Hematopoietic multipotent progenitor cell treated with erythropoietin and hydrocortisone succinate and interleukin-3 and kit ligand, for 17 days (in vitro differentiated cells): ENCODE data around the gene VAV2.
"Not testable (repeated sequence)": the region's sequence is repeated elsewhere in the genome, so short reads cannot be mapped to it uniquely, and the experiment has no call there.

Experiments used
- DNase-seq: peaks from one replicate; pipeline ENCODE4 v3.0.0-alpha.2; 2015; ENCODE audit warnings: low spot score

The VAV2 gene

GRCh38 chr9:133937120-133937519 lies 55.0 kb downstream of the VAV2 start:
- no peak for DNase-seq

- DNase-seq: no peak
These were observed 56.7 kb downstream of the VAV2 start for GRCh38 chr9:133935328-133936005.

- no peak for DNase-seq
These were observed 57.5 kb downstream of the VAV2 start for GRCh38 chr9:133934482-133935232.

GRCh38 chr9:133933426-133934026 lies 58.6 kb downstream of the VAV2 start:
- DNase-seq: no peak

GRCh38 chr9:133932633-133933032 lies 59.5 kb downstream of the VAV2 start:
- no peak for DNase-seq

GRCh38 chr9:133932181-133932580 lies 59.9 kb downstream of the VAV2 start:
- DNase-seq: no peak

GRCh38 chr9:133930682-133931485 lies 61.2 kb downstream of the VAV2 start:
- DNase-seq: no peak

- DNase-seq: no peak
These were observed 62.0 kb downstream of the VAV2 start for GRCh38 chr9:133930046-133930681.

- no peak for DNase-seq
These were observed 62.5 kb downstream of the VAV2 start for GRCh38 chr9:133929599-133929998.

GRCh38 chr9:133928248-133928764 lies 63.8 kb downstream of the VAV2 start:
- DNase-seq: no peak

GRCh38 chr9:133927041-133927440 lies 65.1 kb downstream of the VAV2 start:
- no peak for DNase-seq

GRCh38 chr9:133926165-133926856 lies 65.8 kb downstream of the VAV2 start:
- no peak for DNase-seq

- DNase-seq: no peak
These were observed 67.7 kb downstream of the VAV2 start for GRCh38 chr9:133924453-133924852.

GRCh38 chr9:133923608-133924007 lies 68.5 kb downstream of the VAV2 start:
- not testable (repeated sequence) for DNase-seq

GRCh38 chr9:133921866-133922265 lies 70.3 kb downstream of the VAV2 start:
- DNase-seq: no peak

GRCh38 chr9:133920471-133920870 lies 71.7 kb downstream of the VAV2 start:
- no peak for DNase-seq

- DNase-seq: no peak
These were observed 72.6 kb downstream of the VAV2 start for GRCh38 chr9:133919253-133920115.

GRCh38 chr9:133918111-133918813 lies 73.9 kb downstream of the VAV2 start:
- DNase-seq: no peak

GRCh38 chr9:133917375-133917774 lies 74.7 kb downstream of the VAV2 start:
- no peak for DNase-seq
